H1 (cell line): ENCODE measurements around the gene TTBK1. TPM values are rescaled to one million over a fixed set of nuclear protein-coding genes. Genes with fewer than 3 reads are reported as not detected.

ENCODE experiments used
- CTCF ChIA-PET: fragments of 300-600 bp; sonication (Branson Sonifier 250); formaldehyde crosslinking; loops from one replicate; lab custom pipeline; 2021; ENCODE audit not compliant: partially characterized antibody; lab: Charles Lee
- POLR2A ChIA-PET: fragments of 300-600 bp; sonication (Branson Sonifier 250); formaldehyde crosslinking; loops from one replicate; lab custom pipeline; 2021; ENCODE audit warnings: inconsistent platforms; ENCODE audit not compliant: partially characterized antibody; lab: Charles Lee
- DNase-seq, 2 experiments: peaks; one replicate each; pipeline versions ENCODE4 v3.0.0 to v3.0.0-alpha.2; 2010 to 2022; ENCODE audit warnings: low spot score in 2 of 2, low read depth in 1 of 2, mixed read lengths in 1 of 2
- FAIRE-seq: peaks from 2 replicates; lab custom pipeline; 2011; peaks lifted over from hg19 to GRCh38; lab: Jason Lieb, UNC
- H2AFZ ChIP-seq: 2 replicates; pipeline ENCODE4 v1.8.1; 2012; ENCODE audit warnings: low read length, inconsistent platforms
- H2AK5ac ChIP-seq: 2 replicates; pipeline ENCODE4 v1.6.1; 2013; ENCODE audit warnings: low read depth, low read length
- H2BK120ac ChIP-seq: replicated peaks from 2 replicates; pipeline ENCODE3; 2013; ENCODE audit warnings: low read depth, low read length, inconsistent platforms
- H2BK12ac ChIP-seq: 2 replicates; pipeline ENCODE4 v1.6.1; 2013; ENCODE audit warnings: low read depth, low read length
- H2BK15ac ChIP-seq: 2 replicates; pipeline ENCODE4 v1.6.1; 2013; ENCODE audit warnings: low read length
- H2BK20ac ChIP-seq: 2 replicates; pipeline ENCODE4 v1.6.1; 2013; ENCODE audit warnings: low read length
- H2BK5ac ChIP-seq: 2 replicates; pipeline ENCODE4 v1.6.1; 2013; ENCODE audit warnings: low read depth, low read length
- H3K14ac ChIP-seq: 2 replicates; pipeline ENCODE4 v1.6.1; 2013; ENCODE audit warnings: inconsistent platforms; ENCODE audit not compliant: insufficient read length
- H3K18ac ChIP-seq: 2 replicates; pipeline ENCODE4 v1.6.1; 2013; ENCODE audit warnings: low read length; ENCODE audit errors: extremely low read depth
- H3K23ac ChIP-seq: 2 replicates; pipeline ENCODE4 v1.6.1; 2013; ENCODE audit warnings: inconsistent platforms; ENCODE audit not compliant: insufficient read length
- H3K23me2 ChIP-seq: 2 replicates; pipeline ENCODE4 v1.6.1; 2013; ENCODE audit warnings: low read depth, low read length
- H3K27ac ChIP-seq: 2 replicates; pipeline ENCODE4 v1.6.1; 2011; ENCODE audit warnings: low read depth, low read length, inconsistent platforms
- H3K27me3 ChIP-seq, 4 experiments: replicated peaks in 1 of 4; 1 replicate in 1 of 4; 2 replicates in 3 of 4; pipeline versions ENCODE4 v1.6.1 to v1.8.1; 2011 to 2013; ENCODE audit warnings: low read length in 3 of 4, mild to moderate bottlenecking in 3 of 4, inconsistent platforms in 2 of 4, mixed read lengths in 2 of 4, moderate library complexity in 1 of 4; ENCODE audit not compliant: control insufficient read depth in 3 of 4, insufficient read depth in 3 of 4; ENCODE audit errors: extremely low read depth in 1 of 4
- H3K36me3 ChIP-seq, 4 experiments: 2 replicates each; pipeline versions ENCODE4 v1.6.1 to v1.8.1; 2011 to 2013; ENCODE audit warnings: mild to moderate bottlenecking in 4 of 4, low read length in 3 of 4, moderate library complexity in 2 of 4, control low read depth in 1 of 4, inconsistent platforms in 1 of 4; ENCODE audit not compliant: insufficient read depth in 4 of 4, control insufficient read depth in 2 of 4
- H3K4ac ChIP-seq: replicated peaks from 2 replicates; pipeline ENCODE3; 2013; ENCODE audit warnings: low read length, low read depth, mixed read lengths, inconsistent platforms; ENCODE audit not compliant: insufficient read length
- H3K4me1 ChIP-seq, 4 experiments: replicated peaks in 1 of 4; 1 replicate in 1 of 4; 2 replicates in 3 of 4; pipeline versions ENCODE4 v1.6.1 to v1.8.1; 2011 to 2013; ENCODE audit warnings: low read length in 3 of 4, inconsistent platforms in 2 of 4, mixed read lengths in 1 of 4; ENCODE audit not compliant: insufficient read depth in 4 of 4, control insufficient read depth in 3 of 4
- H3K4me2 ChIP-seq, 2 experiments: 2 replicates each; pipeline versions ENCODE4 v1.6.1 to v1.8.1; 2011 to 2013; ENCODE audit warnings: low read depth in 2 of 2, low read length in 2 of 2, control low read depth in 1 of 2, inconsistent platforms in 1 of 2, mild to moderate bottlenecking in 1 of 2; ENCODE audit not compliant: insufficient read depth in 1 of 2
- H3K4me3 ChIP-seq, 4 experiments: fragments of 200-600, 300-600 bp in 1 of 4; sonication (generic), shearing (Covaris generic), sonication (Bioruptor Twin) in 1 of 4; 2 replicates each; pipeline versions ENCODE4 v1.5.1 to v1.8.1; 2011 to 2016; ENCODE audit warnings: low read length in 4 of 4, low read depth in 3 of 4, control low read depth in 2 of 4, inconsistent platforms in 2 of 4, mild to moderate bottlenecking in 2 of 4, mixed read lengths in 1 of 4, moderate library complexity in 1 of 4; ENCODE audit not compliant: insufficient read depth in 2 of 4; ENCODE audit errors: extremely low read depth in 1 of 4
- H3K56ac ChIP-seq: replicated peaks from 2 replicates; pipeline ENCODE3; 2013; ENCODE audit warnings: low read depth, mild to moderate bottlenecking, mixed read lengths, low read length, inconsistent platforms; ENCODE audit not compliant: insufficient read length
- H3K79me1 ChIP-seq: 2 replicates; pipeline ENCODE4 v1.6.1; 2013; ENCODE audit warnings: low read depth, low read length, control low read depth
- H3K79me2 ChIP-seq, 2 experiments: 2 replicates each; pipeline versions ENCODE4 v1.6.1 to v1.8.1; 2012 to 2013; ENCODE audit warnings: low read length in 2 of 2, mild to moderate bottlenecking in 2 of 2, inconsistent platforms in 1 of 2; ENCODE audit not compliant: insufficient read depth in 2 of 2, control insufficient read depth in 1 of 2
- H3K9ac ChIP-seq, 4 experiments: replicated peaks in 1 of 4; 1 replicate in 1 of 4; 2 replicates in 3 of 4; pipeline versions ENCODE4 v1.6.1 to v1.8.1; 2011 to 2013; ENCODE audit warnings: low read depth in 3 of 4, low read length in 3 of 4, control low read depth in 2 of 4, mild to moderate bottlenecking in 2 of 4, moderate library complexity in 2 of 4, inconsistent platforms in 1 of 4; ENCODE audit errors: extremely low read depth in 1 of 4
- H3K9me3 ChIP-seq, 2 experiments: 2 replicates each; pipeline versions ENCODE4 v1.6.1 to v1.8.1; 2012 to 2013; ENCODE audit warnings: mild to moderate bottlenecking in 2 of 2, moderate library complexity in 2 of 2, control low read depth in 1 of 2, inconsistent platforms in 1 of 2, low read depth in 1 of 2, low read length in 1 of 2, mixed read lengths in 1 of 2; ENCODE audit not compliant: insufficient read depth in 2 of 2
- H4K20me1 ChIP-seq, 2 experiments: replicated peaks in 1 of 2; 2 replicates each; pipeline versions ENCODE3 to v1.8.1; 2011 to 2013; ENCODE audit warnings: inconsistent platforms in 2 of 2, low read length in 2 of 2, mild to moderate bottlenecking in 1 of 2; ENCODE audit not compliant: insufficient read depth in 2 of 2, control insufficient read depth in 1 of 2
- H4K5ac ChIP-seq: 2 replicates; pipeline ENCODE4 v1.6.1; 2013; ENCODE audit warnings: low read length, low read depth, mixed read lengths, inconsistent platforms; ENCODE audit not compliant: insufficient read length
- H4K8ac ChIP-seq: 2 replicates; pipeline ENCODE4 v1.8.0; 2013; ENCODE audit warnings: mild to moderate bottlenecking, moderate library complexity, low read length, inconsistent platforms; ENCODE audit not compliant: insufficient read depth; ENCODE audit errors: extremely low read depth
- H4K91ac ChIP-seq: replicated peaks from 2 replicates; pipeline ENCODE3; 2013; ENCODE audit warnings: low read length, mixed read lengths, inconsistent platforms; ENCODE audit not compliant: insufficient read length
- ATF3 ChIP-seq: IDR thresholded peaks from 2 replicates; pipeline ENCODE4 v1.6.1; 2011; ENCODE audit warnings: low read depth, mild to moderate bottlenecking, low read length; ENCODE audit not compliant: insufficient read depth
- CEBPB ChIP-seq: IDR thresholded peaks from 2 replicates; pipeline ENCODE4 v1.6.1; 2012; ENCODE audit warnings: low read depth, low read length
- CHD1 ChIP-seq: IDR thresholded peaks from 2 replicates; pipeline ENCODE4 v1.6.1; 2012; ENCODE audit warnings: low read depth, low read length, improper control_type of control experiment
- CREB1 ChIP-seq: IDR thresholded peaks from 2 replicates; pipeline ENCODE4 v1.6.1; 2012; ENCODE audit warnings: inconsistent platforms
- GABPA ChIP-seq: IDR thresholded peaks from 2 replicates; pipeline ENCODE4 v1.6.1; 2011; ENCODE audit warnings: mild to moderate bottlenecking, low read length, moderate library complexity, borderline replicate concordance; ENCODE audit not compliant: insufficient read depth
- JUND ChIP-seq: IDR thresholded peaks from 2 replicates; pipeline ENCODE4 v1.6.1; 2011; ENCODE audit warnings: mild to moderate bottlenecking, improper control_type of control experiment, low read length
- KDM4A ChIP-seq: IDR thresholded peaks from one replicate; pipeline ENCODE4 v1.7.1; 2012; ENCODE audit warnings: low read depth, mild to moderate bottlenecking, moderate library complexity, low read length, inconsistent platforms; ENCODE audit not compliant: severe bottlenecking
- KDM5A ChIP-seq: fragments of 200-600 bp; IDR thresholded peaks from 2 replicates; pipeline ENCODE4 v1.7.1; 2012; ENCODE audit warnings: mild to moderate bottlenecking, low read length, inconsistent platforms, mixed read lengths
- RFX5 ChIP-seq: IDR thresholded peaks from 2 replicates; pipeline ENCODE4 v1.6.1; 2011; ENCODE audit warnings: low read depth, low read length, improper control_type of control experiment, borderline replicate concordance
- SAP30 ChIP-seq: fragments of 300-600 bp; sonication (generic); IDR thresholded peaks from 2 replicates; pipeline ENCODE4 v1.7.1; 2012; ENCODE audit warnings: low read length, moderate library complexity, mild to moderate bottlenecking, inconsistent platforms; ENCODE audit not compliant: insufficient read depth, insufficient replicate concordance
- SIX5 ChIP-seq: IDR thresholded peaks from 2 replicates; pipeline ENCODE4 v1.6.1; 2011; ENCODE audit warnings: mild to moderate bottlenecking, low read depth, low read length
- SP1 ChIP-seq: IDR thresholded peaks from 2 replicates; pipeline ENCODE4 v1.6.1; 2011; ENCODE audit warnings: low read depth, low read length
- SUZ12 ChIP-seq: fragments of 200-600 bp; sonication (generic); IDR thresholded peaks from 2 replicates; pipeline ENCODE4 v1.6.1; 2012; ENCODE audit warnings: mild to moderate bottlenecking, inconsistent platforms, low read length, moderate library complexity, mixed read lengths
- TBP ChIP-seq: IDR thresholded peaks from 2 replicates; pipeline ENCODE4 v1.6.1; 2011; ENCODE audit warnings: low read depth, low read length, improper control_type of control experiment
- YY1 ChIP-seq: IDR thresholded peaks from 2 replicates; pipeline ENCODE4 v1.6.1; 2011; ENCODE audit warnings: low read depth, mild to moderate bottlenecking, low read length
- WGBS, 2 experiments: shearing (Covaris generic) in 1 of 2; methylation state at CpG; one replicate each; pipeline versions ENCODE4 v1.1.6 to v1.1.7; 2013 to 2015; ENCODE audit warnings: low lambda C conversion rate in 2 of 2, mixed read lengths in 2 of 2, inconsistent platforms in 1 of 2, low coverage in 1 of 2, missing lambda C conversion rate in 1 of 2; ENCODE audit not compliant: insufficient replicate concordance in 2 of 2, insufficient coverage in 1 of 2, insufficient read length in 1 of 2; ENCODE audit errors: extremely low coverage in 1 of 2, missing lambda C conversion rate in 1 of 2; 5-methylcytosine and 5-hydroxymethylcytosine counted together
- polyA plus RNA-seq, 7 experiments: library from polyadenylated mRNA; depleted of rRNA in 3 of 7; stranded (reverse) in 5 of 7; unstranded in 2 of 7; fragments of >200 nt in 5 of 7; fragments of 200-250 nt in 2 of 7; gene quantifications; 1 replicate in 5 of 7; 2 replicates in 1 of 7; 4 replicates in 1 of 7; pipeline versions ENCODE4 v1.2.1 to v1.2.3, GENCODE V29; 2011 to 2013; ENCODE audit warnings: missing spikeins in 2 of 7, mixed read lengths in 2 of 7
- total RNA-seq: library from RNA; stranded (reverse); fragmentation: NEBNext Ultra II Directional; extraction: Animal tissue kit (Norgen Biotek cat#: 25700); gene quantifications from 2 replicates; pipeline ENCODE4 v1.2.1, GENCODE V29; 2021

TTBK1 gene
- total and polyA plus RNA-seq, 2 of the 8 experiments (the other 6 are each of a cell fraction or from before 2014, with no cell fraction given): 0.53 to 1.6 TPM

GRCh38 chr6:43223175-43223574 is 20.1 kb upstream of the TTBK1 start:
- Histone ChIP-seq H3K27ac (no peak overlapping the region), H3K9ac (no peak overlapping the region), H3K56ac (no peak overlapping the region), H3K23me2 (no peaks in the 10 kb centered on the region), H2BK120ac (no peak overlapping the region), H3K23ac (no peak overlapping the region), H4K5ac (no peak overlapping the region), H3K27me3 (no peaks in the 10 kb centered on the region), H2BK5ac (no peak overlapping the region), H2BK12ac (no peak overlapping the region), H3K18ac (no peak overlapping the region), H3K9me3 (no peaks in the 10 kb centered on the region), H2AFZ (no peak overlapping the region), H2BK20ac (no peak overlapping the region), H4K91ac (no peak overlapping the region), H3K4me2 (no peak overlapping the region), H3K79me2 (no peaks in the 10 kb centered on the region), H4K8ac (no peak overlapping the region), H3K4me1 (peaks cover 0 to 4% (median 0%) of the 10 kb centered on the region in 4 experiments; a peak in 1 of 7 replicates), H3K36me3 (no peaks in the 10 kb centered on the region; a peak in 1 of 8 replicates), H3K4me3 (no peak overlapping the region), H4K20me1 (peaks cover 5% of the 10 kb centered on the region in 2 experiments), H2BK15ac (no peak overlapping the region), H2AK5ac (no peak overlapping the region), H3K14ac (no peak overlapping the region), H3K79me1 (0 out of 2 replicates have a peak, but pooled peaks cover 2% of the 10 kb centered on the region), H3K4ac (no peak overlapping the region)
- WGBS, 2 experiments: 89% methylated on average over 10 of the region's 14 CpGs; no CpG with 5 or more reads in 1 of the 2 experiments
- no peak for DNase-seq
- POLR2A ChIA-PET: interaction anchor here (0.7 to 1.7 kb wide), 8 partner anchors 9 to 146 kb away, joined by 3 to 5 read pairs (median 4); partner anchors contain the start of genes CUL9 and SLC22A7
- CTCF ChIA-PET: interaction anchor here (1.1 to 1.7 kb wide), 4 partner anchors 11 to 284 kb away, joined by 3 to 4 read pairs (median 4); no protein-coding TSS in a partner anchor
- no peak for FAIRE-seq
- TF ChIP-seq SIX5 (no peak), CHD1 (no peak), KDM5A (no peak), CREB1 (no peak), SP1 (no peak), KDM4A (no peak), ATF3 (no peak), CEBPB (no peak), GABPA (no peak), SAP30 (no peak), JUND (no peak), SUZ12 (no peak), RFX5 (no peak), TBP (no peak), YY1 (no peak)
